CD4-positive, alpha-beta T cell (primary cell): ENCODE measurements around the gene NCK2. TPM values are rescaled to one million over a fixed set of nuclear protein-coding genes. Genes with fewer than 3 reads are reported as not detected.

Experiments
- ATAC-seq: fragments of 200-7000 bp; cut with Tn5 transposase; one replicate; pipeline ENCODE4 v1.10.0; 2022; ENCODE audit warnings: mild to moderate bottlenecking; ENCODE audit not compliant: poor library complexity
- CTCF ChIA-PET: fragments of 350-600 bp; sonication (Branson Sonifier 250); formaldehyde crosslinking; loops from one replicate; lab custom pipeline; 2021; ENCODE audit warnings: antibody characterized with exemption, inconsistent platforms; lab: Charles Lee
- POLR2A ChIA-PET: fragments of 350-600 bp; sonication (Branson Sonifier 250); formaldehyde crosslinking; loops from one replicate; lab custom pipeline; 2021; ENCODE audit warnings: antibody characterized with exemption, inconsistent platforms; lab: Charles Lee
- DNase-seq, 14 experiments: peaks; one replicate each; pipeline ENCODE4 v3.0.0-alpha.2; 2013 to 2020; ENCODE audit warnings: mixed read lengths in 2 of 14
- H3K27ac ChIP-seq, 2 donors: one replicate each; pipeline versions ENCODE4 v1.5.1 to v1.7.0; 2013; ENCODE audit warnings: low read length in 2 of 2, low read depth in 1 of 2, mild to moderate bottlenecking in 1 of 2
- H3K27me3 ChIP-seq, 2 experiments: 1 replicate in 1 of 2; 2 replicates in 1 of 2; pipeline versions ENCODE4 v1.6.1 to v1.7.0; 2013; ENCODE audit warnings: low read length in 2 of 2, control low read depth in 1 of 2, mild to moderate bottlenecking in 1 of 2, moderate library complexity in 1 of 2; ENCODE audit not compliant: insufficient read depth in 2 of 2, control insufficient read depth in 1 of 2
- H3K36me3 ChIP-seq: one replicate; pipeline ENCODE4 v1.6.1; 2013; ENCODE audit warnings: low read length, control low read depth; ENCODE audit not compliant: insufficient read depth
- H3K4me1 ChIP-seq: one replicate; pipeline ENCODE4 v1.6.1; 2013; ENCODE audit warnings: low read length, control low read depth; ENCODE audit not compliant: insufficient read depth
- H3K4me3 ChIP-seq: one replicate; pipeline ENCODE4 v1.5.1; 2013; ENCODE audit warnings: mild to moderate bottlenecking, low read length, moderate library complexity
- H3K9me3 ChIP-seq, 2 experiments: 1 replicate in 1 of 2; 2 replicates in 1 of 2; pipeline versions ENCODE4 v1.6.1 to v1.7.0; 2013; ENCODE audit warnings: low read length in 2 of 2, mild to moderate bottlenecking in 2 of 2, control low read depth in 1 of 2, moderate library complexity in 1 of 2; ENCODE audit not compliant: control insufficient read depth in 1 of 2, insufficient read depth in 1 of 2
- H3K27ac Mint-ChIP-seq: one replicate; pipeline ENCODE4 v1.8.0; 2020; ENCODE audit warnings: mixed read lengths
- H3K27me3 Mint-ChIP-seq: one replicate; pipeline ENCODE4 v1.8.0; 2021; ENCODE audit warnings: mixed read lengths
- H3K36me3 Mint-ChIP-seq: one replicate; pipeline ENCODE4 v1.8.0; 2021; ENCODE audit warnings: low read depth, mixed read lengths
- H3K4me1 Mint-ChIP-seq: one replicate; pipeline ENCODE4 v1.8.0; 2021; ENCODE audit warnings: low read depth, mixed read lengths
- H3K4me3 Mint-ChIP-seq: one replicate; pipeline ENCODE4 v1.8.0; 2020; ENCODE audit warnings: mild to moderate bottlenecking, mixed read lengths
- H3K9me3 Mint-ChIP-seq: one replicate; pipeline ENCODE4 v1.8.0; 2020; ENCODE audit warnings: mixed read lengths
- CTCF ChIP-seq: fragments of 200-600 bp; IDR thresholded peaks from one replicate; pipeline ENCODE4 v1.8.0; 2022; ENCODE audit warnings: antibody characterized with exemption, mild to moderate bottlenecking
- intact Hi-C, 2 experiments: fragments of 100-400 bp; cut with DNase I in 1 of 2; cut with micrococcal nuclease in 1 of 2; formaldehyde crosslinking; loops; one replicate each; pipeline versions ENCODE4 v1.15.1 to v1.9.0; 2023 to 2025; cut with DNase I, micrococcal nuclease
- total RNA-seq, 174 experiments: library from RNA in 2 of 174; stranded (reverse) in 2 of 174; gene quantifications; one replicate each; pipeline ENCODE4 v1.2.3 and lab custom pipeline; 2021 to 2026

NCK2 gene
- total RNA-seq, 2 experiments from 2014 or later = 92.1 to 92.3 TPM

GRCh38 chr2:105731511-105731910 lies 13.2 kb upstream of the NCK2 start:
- TF ChIP-seq CTCF = no peak
- DNase-seq (no peak), ATAC-seq (no peak)
- intact Hi-C loops = no loop called here
- POLR2A ChIA-PET = no interaction called here
- Mint-ChIP-seq H3K9me3 (no peaks in the 10 kb centered on the region), H3K4me3 (no peak overlapping the region), H3K4me1 (peaks cover 29% of the 10 kb centered on the region), H3K36me3 (no peaks in the 10 kb centered on the region), H3K27me3 (no peaks in the 10 kb centered on the region), H3K27ac (no peak overlapping the region)
- H3K9me3 ChIP-seq = peaks cover 5 to 6% of the 10 kb centered on the region in 2 experiments
- no peak overlapping the region for H3K4me3 ChIP-seq
- H3K27ac ChIP-seq = no peak overlapping the region
- H3K36me3 ChIP-seq = no peaks in the 10 kb centered on the region
- no peaks in the 10 kb centered on the region for H3K27me3 ChIP-seq
- CTCF ChIA-PET = no interaction called here
- peaks cover 27% of the 10 kb centered on the region for H3K4me1 ChIP-seq

GRCh38 chr2:105732101-105732500 lies 12.6 kb upstream of the NCK2 start:
- Mint-ChIP-seq H3K9me3 (no peaks in the 10 kb centered on the region), H3K27me3 (no peaks in the 10 kb centered on the region), H3K4me3 (no peak overlapping the region), H3K4me1 (peaks cover 29% of the 10 kb centered on the region), H3K27ac (no peak overlapping the region), H3K36me3 (no peaks in the 10 kb centered on the region)
- DNase-seq (no peak), ATAC-seq (no peak)
- CTCF ChIA-PET = no interaction called here
- intact Hi-C loops = no loop called here
- no peak for TF ChIP-seq CTCF
- POLR2A ChIA-PET = no interaction called here
- Histone ChIP-seq H3K4me1 (peaks cover 27% of the 10 kb centered on the region), H3K27me3 (no peaks in the 10 kb centered on the region), H3K36me3 (no peaks in the 10 kb centered on the region), H3K9me3 (peaks cover 4 to 5% of the 10 kb centered on the region in 2 experiments), H3K27ac (no peak overlapping the region), H3K4me3 (no peak overlapping the region)

- DNase-seq (peak in 1 of 14 experiments; percentile 12), ATAC-seq (no peak)
- CTCF ChIA-PET = interaction anchor here (1.1 kb wide), 1 partner anchor 38 kb away, joined by 3 read pairs; no protein-coding TSS in a partner anchor
- POLR2A ChIA-PET = no interaction called here
- Histone ChIP-seq H3K9me3 (no peaks in the 10 kb centered on the region), H3K27ac (no peak overlapping the region), H3K4me1 (peaks cover 35% of the 10 kb centered on the region), H3K27me3 (no peaks in the 10 kb centered on the region), H3K36me3 (no peaks in the 10 kb centered on the region), H3K4me3 (no peak overlapping the region)
- Mint-ChIP-seq H3K27me3 (no peaks in the 10 kb centered on the region), H3K9me3 (no peaks in the 10 kb centered on the region), H3K4me3 (no peak overlapping the region), H3K4me1 (peaks cover 36% of the 10 kb centered on the region), H3K36me3 (no peaks in the 10 kb centered on the region), H3K27ac (peak overlapping the region; percentile 14)
- no peak for TF ChIP-seq CTCF
- intact Hi-C loops = no loop called here
Observed at GRCh38 chr2:105732955-105733607, 11.6 kb upstream of the NCK2 start.
